GM23338 (cell line): ENCODE data around the gene SLC66A2. TPM values are rescaled to one million over a fixed set of nuclear protein-coding genes. Genes with fewer than 3 reads are reported as not detected.

ENCODE experiments used
- ATAC-seq: fragments of 200-7000 bp; cut with Tn5 transposase; 3 replicates; pipeline ENCODE4 v1.9.1; 2020
- DNase-seq: peaks from one replicate; pipeline ENCODE4 v3.0.0-alpha.2; 2015; ENCODE audit warnings: low spot score
- H2AFZ ChIP-seq: fragments of 200-600 bp; sonication (generic); 2 replicates; pipeline ENCODE4 v1.8.0; 2016; ENCODE audit warnings: antibody characterized with exemption, mild to moderate bottlenecking, moderate library complexity
- H3F3A ChIP-seq: fragments of 200-600 bp; sonication (generic); replicated peaks from 2 replicates; pipeline ENCODE4 v1.8.0; 2017; ENCODE audit warnings: antibody characterized with exemption, mixed run types, low read depth
- H3K27ac ChIP-seq: fragments of 200-600 bp; sonication (generic); 2 replicates; pipeline ENCODE4 v1.6.1; 2016; ENCODE audit warnings: low read depth
- H3K27me3 ChIP-seq: fragments of 200-600 bp; sonication (generic); 2 replicates; pipeline ENCODE4 v1.8.0; 2016; ENCODE audit warnings: mild to moderate bottlenecking, mixed run types, moderate library complexity; ENCODE audit not compliant: insufficient read depth
- H3K36me3 ChIP-seq: fragments of 200-600 bp; sonication (generic); 2 replicates; pipeline ENCODE4 v1.8.0; 2016; ENCODE audit warnings: mild to moderate bottlenecking; ENCODE audit not compliant: insufficient read depth
- H3K4me1 ChIP-seq: fragments of 200-600 bp; sonication (generic); 2 replicates; pipeline ENCODE4 v1.8.0; 2016; ENCODE audit warnings: mild to moderate bottlenecking, moderate library complexity; ENCODE audit not compliant: insufficient read depth
- H3K4me2 ChIP-seq: fragments of 200-600 bp; sonication (generic); 2 replicates; pipeline ENCODE4 v1.7.1; 2017; ENCODE audit warnings: mixed run types
- H3K4me3 ChIP-seq: fragments of 200-600 bp; sonication (generic); 2 replicates; pipeline ENCODE4 v1.6.1; 2016; ENCODE audit warnings: mixed run types
- H3K79me2 ChIP-seq: fragments of 200-600 bp; sonication (generic); replicated peaks from 2 replicates; pipeline ENCODE4 v1.8.0; 2017; ENCODE audit warnings: mild to moderate bottlenecking; ENCODE audit not compliant: insufficient read depth
- H3K9me2 ChIP-seq: fragments of 200-600 bp; sonication (generic); 2 replicates; pipeline ENCODE4 v1.8.0; 2017; ENCODE audit not compliant: insufficient read depth
- H4K20me1 ChIP-seq: fragments of 200-600 bp; sonication (generic); replicated peaks from 2 replicates; pipeline ENCODE4 v1.8.0; 2017; ENCODE audit warnings: mild to moderate bottlenecking; ENCODE audit not compliant: insufficient read depth
- H3K27ac Mint-ChIP-seq: 2 replicates; pipeline ENCODE4 v1.8.0; 2020; ENCODE audit warnings: inconsistent platforms, mild to moderate bottlenecking, moderate library complexity, mixed read lengths
- H3K27me3 Mint-ChIP-seq: 3 replicates; pipeline ENCODE4 v1.8.0; 2022; ENCODE audit warnings: low read depth, mild to moderate bottlenecking, moderate library complexity, mixed read lengths, inconsistent platforms; ENCODE audit not compliant: insufficient read depth, poor library complexity
- H3K36me3 Mint-ChIP-seq: 3 replicates; pipeline ENCODE4 v1.8.0; 2021; ENCODE audit warnings: low read depth, mild to moderate bottlenecking, inconsistent platforms, moderate library complexity, mixed read lengths
- H3K4me1 Mint-ChIP-seq: 3 replicates; pipeline ENCODE4 v1.8.0; 2020; ENCODE audit warnings: mild to moderate bottlenecking, inconsistent platforms, mixed read lengths
- H3K4me3 Mint-ChIP-seq: 3 replicates; pipeline ENCODE4 v1.8.0; 2021; ENCODE audit warnings: moderate library complexity, mild to moderate bottlenecking, inconsistent platforms, mixed read lengths
- H3K9me3 Mint-ChIP-seq: 3 replicates; pipeline ENCODE4 v1.8.0; 2020; ENCODE audit warnings: moderate library complexity, mild to moderate bottlenecking, inconsistent platforms, mixed read lengths
- CREB1 ChIP-seq: fragments of 250-450 bp; sonication (Bioruptor Pico); IDR thresholded peaks from 2 replicates; pipeline ENCODE4 v1.5.0; 2020; ENCODE audit warnings: low read depth, mild to moderate bottlenecking, moderate library complexity
- ZNF114 ChIP-seq: fragments of 250-450 bp; sonication (Bioruptor Pico); IDR thresholded peaks from 2 replicates; pipeline ENCODE4 v1.5.0; 2020; ENCODE audit warnings: mild to moderate bottlenecking, moderate library complexity
- polyA plus RNA-seq: library from polyadenylated mRNA; unstranded; fragments of >200 nt; fragmentation: Nextera tagmentation; extraction: Ambion mirVana; gene quantifications from 2 replicates; pipeline ENCODE4 v1.2.1, GENCODE V29; 2016
- total RNA-seq: library from RNA; depleted of rRNA; stranded (reverse); fragments of >200 nt; shearing (Covaris generic); gene quantifications from 2 replicates; pipeline ENCODE4 v1.2.3, GENCODE V29; 2014
- TF ChIP-seq, protein P1 (sequence below): fragments of 250-450 bp; sonication (Bioruptor Pico); IDR thresholded peaks from 2 replicates; pipeline ENCODE4 v1.5.0; 2020; ENCODE audit warnings: mild to moderate bottlenecking, moderate library complexity

The SLC66A2 gene
- total and polyA plus RNA-seq, 2 experiments from 2014 or later, result 4.0 to 18.1 TPM

DNA sequence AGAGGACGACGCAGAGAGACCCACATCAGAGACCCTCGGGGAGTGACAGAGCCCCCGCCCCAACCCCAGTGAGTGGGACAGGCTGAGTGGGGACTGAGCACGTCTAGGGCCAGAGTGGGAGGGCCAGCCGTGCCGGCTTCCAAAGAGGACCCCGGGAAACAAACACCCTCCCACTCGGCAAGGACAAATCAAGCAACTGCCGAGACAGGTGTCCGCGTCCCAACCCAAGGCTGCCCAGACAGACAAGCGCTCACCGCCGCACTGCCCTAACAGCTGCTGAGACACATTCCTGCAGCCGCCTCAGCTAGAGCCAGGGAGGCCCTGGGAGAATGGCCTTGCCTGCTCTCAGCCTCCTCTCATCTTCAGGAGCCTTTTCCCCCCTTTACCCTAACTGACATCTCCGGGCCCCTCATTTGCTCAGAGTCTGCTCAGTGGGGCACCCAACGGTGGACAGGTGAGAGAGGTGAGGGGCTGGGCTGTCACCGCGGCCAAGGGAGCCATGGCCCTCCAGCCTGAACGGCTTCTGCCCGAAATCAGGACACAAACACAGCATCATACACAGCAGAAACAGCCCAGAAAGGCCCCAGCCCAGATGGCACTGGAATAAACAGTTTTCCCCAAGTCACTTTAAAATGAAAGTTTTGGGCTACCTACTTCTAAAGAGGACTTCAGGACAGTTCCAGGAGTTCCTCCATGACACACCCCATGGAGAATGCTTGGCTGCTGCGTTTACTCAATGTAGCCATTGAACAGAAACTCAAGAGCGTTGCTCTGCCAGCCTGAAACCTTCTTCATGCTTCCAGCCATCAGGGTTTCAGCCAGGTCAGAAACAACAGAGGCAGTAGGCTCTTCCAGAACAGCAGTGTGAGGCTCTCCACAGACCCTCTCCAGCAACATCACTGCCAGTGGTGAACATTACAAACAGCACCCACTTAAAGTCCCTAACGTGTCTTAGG is 23.6 kb downstream of the SLC66A2 start:
- Histone ChIP-seq H3K4me1 (no peaks in the 10 kb centered on the region), H3K4me2 (no peak overlapping the region), H3K27me3 (no peaks in the 10 kb centered on the region), H3K27ac (no peak overlapping the region), H3K36me3 (peaks cover 4% of the 10 kb centered on the region; the same call in 1 of the 2 replicates), H2AFZ (no peak overlapping the region), H3K4me3 (no peak overlapping the region), H3F3A (no peaks in the 10 kb centered on the region), H4K20me1 (no peaks in the 10 kb centered on the region), H3K9me2 (no peaks in the 10 kb centered on the region), H3K79me2 (peaks cover 12% of the 10 kb centered on the region; the same call in 1 of the 2 replicates)
- Mint-ChIP-seq H3K27ac (no peak overlapping the region), H3K4me3 (no peak overlapping the region), H3K9me3 (peaks cover 26% of the 10 kb centered on the region), H3K36me3 (peaks cover 25% of the 10 kb centered on the region), H3K4me1 (peaks cover 13% of the 10 kb centered on the region), H3K27me3 (peaks cover 9% of the 10 kb centered on the region)
- TF ChIP-seq CREB1 (no peak), ZNF114 (no peak)
- TF ChIP-seq, protein P1, sequence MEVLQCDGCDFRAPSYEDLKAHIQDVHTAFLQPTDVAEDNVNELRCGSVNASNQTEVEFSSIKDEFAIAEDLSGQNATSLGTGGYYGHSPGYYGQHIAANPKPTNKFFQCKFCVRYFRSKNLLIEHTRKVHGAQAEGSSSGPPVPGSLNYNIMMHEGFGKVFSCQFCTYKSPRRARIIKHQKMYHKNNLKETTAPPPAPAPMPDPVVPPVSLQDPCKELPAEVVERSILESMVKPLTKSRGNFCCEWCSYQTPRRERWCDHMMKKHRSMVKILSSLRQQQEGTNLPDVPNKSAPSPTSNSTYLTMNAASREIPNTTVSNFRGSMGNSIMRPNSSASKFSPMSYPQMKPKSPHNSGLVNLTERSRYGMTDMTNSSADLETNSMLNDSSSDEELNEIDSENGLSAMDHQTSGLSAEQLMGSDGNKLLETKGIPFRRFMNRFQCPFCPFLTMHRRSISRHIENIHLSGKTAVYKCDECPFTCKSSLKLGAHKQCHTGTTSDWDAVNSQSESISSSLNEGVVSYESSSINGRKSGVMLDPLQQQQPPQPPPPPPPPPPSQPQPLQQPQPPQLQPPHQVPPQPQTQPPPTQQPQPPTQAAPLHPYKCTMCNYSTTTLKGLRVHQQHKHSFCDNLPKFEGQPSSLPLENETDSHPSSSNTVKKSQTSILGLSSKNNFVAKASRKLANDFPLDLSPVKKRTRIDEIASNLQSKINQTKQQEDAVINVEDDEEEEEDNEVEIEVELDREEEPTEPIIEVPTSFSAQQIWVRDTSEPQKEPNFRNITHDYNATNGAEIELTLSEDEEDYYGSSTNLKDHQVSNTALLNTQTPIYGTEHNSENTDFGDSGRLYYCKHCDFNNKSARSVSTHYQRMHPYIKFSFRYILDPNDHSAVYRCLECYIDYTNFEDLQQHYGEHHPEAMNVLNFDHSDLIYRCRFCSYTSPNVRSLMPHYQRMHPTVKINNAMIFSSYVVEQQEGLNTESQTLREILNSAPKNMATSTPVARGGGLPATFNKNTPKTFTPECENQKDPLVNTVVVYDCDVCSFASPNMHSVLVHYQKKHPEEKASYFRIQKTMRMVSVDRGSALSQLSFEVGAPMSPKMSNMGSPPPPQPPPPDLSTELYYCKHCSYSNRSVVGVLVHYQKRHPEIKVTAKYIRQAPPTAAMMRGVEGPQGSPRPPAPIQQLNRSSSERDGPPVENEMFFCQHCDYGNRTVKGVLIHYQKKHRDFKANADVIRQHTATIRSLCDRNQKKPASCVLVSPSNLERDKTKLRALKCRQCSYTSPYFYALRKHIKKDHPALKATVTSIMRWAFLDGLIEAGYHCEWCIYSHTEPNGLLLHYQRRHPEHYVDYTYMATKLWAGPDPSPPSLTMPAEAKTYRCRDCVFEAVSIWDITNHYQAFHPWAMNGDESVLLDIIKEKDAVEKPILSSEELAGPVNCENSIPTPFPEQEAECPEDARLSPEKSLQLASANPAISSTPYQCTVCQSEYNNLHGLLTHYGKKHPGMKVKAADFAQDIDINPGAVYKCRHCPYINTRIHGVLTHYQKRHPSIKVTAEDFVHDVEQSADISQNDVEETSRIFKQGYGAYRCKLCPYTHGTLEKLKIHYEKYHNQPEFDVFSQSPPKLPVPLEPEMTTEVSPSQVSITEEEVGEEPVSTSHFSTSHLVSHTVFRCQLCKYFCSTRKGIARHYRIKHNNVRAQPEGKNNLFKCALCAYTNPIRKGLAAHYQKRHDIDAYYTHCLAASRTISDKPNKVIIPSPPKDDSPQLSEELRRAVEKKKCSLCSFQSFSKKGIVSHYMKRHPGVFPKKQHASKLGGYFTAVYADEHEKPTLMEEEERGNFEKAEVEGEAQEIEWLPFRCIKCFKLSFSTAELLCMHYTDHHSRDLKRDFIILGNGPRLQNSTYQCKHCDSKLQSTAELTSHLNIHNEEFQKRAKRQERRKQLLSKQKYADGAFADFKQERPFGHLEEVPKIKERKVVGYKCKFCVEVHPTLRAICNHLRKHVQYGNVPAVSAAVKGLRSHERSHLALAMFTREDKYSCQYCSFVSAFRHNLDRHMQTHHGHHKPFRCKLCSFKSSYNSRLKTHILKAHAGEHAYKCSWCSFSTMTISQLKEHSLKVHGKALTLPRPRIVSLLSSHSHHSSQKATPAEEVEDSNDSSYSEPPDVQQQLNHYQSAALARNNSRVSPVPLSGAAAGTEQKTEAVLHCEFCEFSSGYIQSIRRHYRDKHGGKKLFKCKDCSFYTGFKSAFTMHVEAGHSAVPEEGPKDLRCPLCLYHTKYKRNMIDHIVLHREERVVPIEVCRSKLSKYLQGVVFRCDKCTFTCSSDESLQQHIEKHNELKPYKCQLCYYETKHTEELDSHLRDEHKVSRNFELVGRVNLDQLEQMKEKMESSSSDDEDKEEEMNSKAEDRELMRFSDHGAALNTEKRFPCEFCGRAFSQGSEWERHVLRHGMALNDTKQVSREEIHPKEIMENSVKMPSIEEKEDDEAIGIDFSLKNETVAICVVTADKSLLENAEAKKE (CRISPR knock-in tag), result no peak
- ATAC-seq (peak; percentile 43), DNase-seq (no peak)
